Measurements from ENCODE around the gene AICDA.

DNA sequence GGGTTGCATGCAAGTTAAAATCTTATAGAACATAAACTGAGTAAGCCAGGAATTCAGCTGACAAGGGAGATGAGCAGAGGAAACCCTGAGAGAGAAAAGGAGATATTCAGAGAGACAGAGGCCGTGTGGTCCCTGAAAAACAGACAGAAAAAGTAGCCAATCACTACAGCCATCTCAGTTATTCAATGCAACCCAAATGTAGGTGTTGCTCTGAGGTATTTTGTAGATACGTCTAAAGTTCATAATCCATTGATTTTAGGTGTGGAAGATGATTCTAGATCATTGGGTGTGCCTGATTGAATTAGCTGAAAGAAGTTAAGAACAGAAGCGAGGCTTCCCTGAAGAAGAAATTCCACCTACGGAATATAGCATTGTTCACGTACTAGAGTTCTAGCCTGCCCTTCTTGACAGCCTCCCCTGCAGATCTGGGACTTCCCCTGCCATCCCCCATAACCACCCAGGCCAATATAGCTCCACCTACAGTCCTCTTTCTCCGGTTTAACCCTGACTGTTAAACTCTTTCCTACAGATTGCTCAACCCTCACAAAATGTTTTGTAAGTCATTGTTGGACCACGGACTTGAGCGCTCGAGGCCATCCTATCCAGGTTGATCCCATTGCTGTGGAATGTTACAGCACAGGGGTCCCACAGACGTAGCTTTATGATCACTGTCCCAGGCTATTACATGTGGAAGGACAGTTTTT lies 21.7 kb downstream of the AICDA start:
- TF ChIP-seq POLR2A (IDR thresholded peaks at IDR 0.05) = no peak
- TF ChIP-seq, protein P1, sequence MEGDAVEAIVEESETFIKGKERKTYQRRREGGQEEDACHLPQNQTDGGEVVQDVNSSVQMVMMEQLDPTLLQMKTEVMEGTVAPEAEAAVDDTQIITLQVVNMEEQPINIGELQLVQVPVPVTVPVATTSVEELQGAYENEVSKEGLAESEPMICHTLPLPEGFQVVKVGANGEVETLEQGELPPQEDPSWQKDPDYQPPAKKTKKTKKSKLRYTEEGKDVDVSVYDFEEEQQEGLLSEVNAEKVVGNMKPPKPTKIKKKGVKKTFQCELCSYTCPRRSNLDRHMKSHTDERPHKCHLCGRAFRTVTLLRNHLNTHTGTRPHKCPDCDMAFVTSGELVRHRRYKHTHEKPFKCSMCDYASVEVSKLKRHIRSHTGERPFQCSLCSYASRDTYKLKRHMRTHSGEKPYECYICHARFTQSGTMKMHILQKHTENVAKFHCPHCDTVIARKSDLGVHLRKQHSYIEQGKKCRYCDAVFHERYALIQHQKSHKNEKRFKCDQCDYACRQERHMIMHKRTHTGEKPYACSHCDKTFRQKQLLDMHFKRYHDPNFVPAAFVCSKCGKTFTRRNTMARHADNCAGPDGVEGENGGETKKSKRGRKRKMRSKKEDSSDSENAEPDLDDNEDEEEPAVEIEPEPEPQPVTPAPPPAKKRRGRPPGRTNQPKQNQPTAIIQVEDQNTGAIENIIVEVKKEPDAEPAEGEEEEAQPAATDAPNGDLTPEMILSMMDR (IDR thresholded peaks at IDR 0.05) = no peak
